Skin epidermis (tissue), 12 donors: Measurements from ENCODE around the gene VARS1.
"Not testable (repeated sequence)": the region's sequence is repeated elsewhere in the genome, so short reads cannot be mapped to it uniquely, and the experiment has no call there.

Source experiments
- H3K27ac ChIP-seq, 21 experiments: fragments of 200-600 bp; sonication (generic) in 11 of 21; one replicate each; pipeline ENCODE4 v1.5.0; 2020; ENCODE audit warnings: mild to moderate bottlenecking in 3 of 21, inconsistent platforms in 2 of 21, moderate library complexity in 2 of 21
- H3K4me3 ChIP-seq, 7 experiments: fragments of 200-600 bp; sonication (generic) in 2 of 7; one replicate each; pipeline ENCODE4 v1.5.0; 2020; ENCODE audit warnings: inconsistent platforms in 2 of 7, mild to moderate bottlenecking in 2 of 7, moderate library complexity in 1 of 7

Gene VARS1

DNA sequence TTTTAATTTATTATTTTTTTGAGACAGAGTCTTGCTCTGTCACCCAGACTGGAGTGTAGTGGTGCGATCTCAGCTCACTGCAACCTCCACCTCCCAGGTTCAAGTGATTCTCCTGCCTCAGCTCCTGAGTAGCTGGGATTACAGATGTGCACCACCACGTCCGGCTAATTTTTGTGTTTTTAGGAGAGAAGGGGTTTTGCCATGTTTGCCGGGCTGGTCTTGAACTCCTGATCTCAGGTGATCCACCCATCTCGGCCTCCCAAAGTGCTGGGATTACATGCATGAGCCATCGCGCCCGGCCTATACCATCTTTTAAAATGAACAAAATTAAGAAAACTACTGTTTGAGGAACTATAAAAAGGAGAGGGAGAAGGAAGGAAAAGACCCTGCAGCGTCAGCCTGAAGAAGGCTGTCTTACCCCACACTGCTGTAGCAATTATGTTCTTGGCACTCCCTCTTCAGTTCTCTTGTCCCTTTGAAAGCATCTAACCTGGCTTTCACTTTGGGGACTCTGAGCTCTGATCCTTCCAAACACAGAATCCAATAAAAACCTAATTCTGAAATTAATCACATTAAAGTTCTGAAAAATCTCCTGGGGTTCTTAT lies 28.1 kb upstream of the VARS1 start:
- H3K27ac ChIP-seq, result peak overlapping the region in 19 of 21 experiments; percentile 9 to 98 (median 93)
- H3K4me3 ChIP-seq, result not testable (repeated sequence)

GRCh38 chr6:31822036-31822821 lies 26.7 kb upstream of the VARS1 start:
- Histone ChIP-seq H3K4me3 (peak overlapping the region; percentile 35 to 56 (median 45)), H3K27ac (peak overlapping the region; percentile 42 to 98 (median 92))

GRCh38 chr6:31821301-31822035 lies 25.9 kb upstream of the VARS1 start:
- Histone ChIP-seq H3K27ac (peak overlapping the region; percentile 39 to 98 (median 92)), H3K4me3 (peak overlapping the region; percentile 35 to 56 (median 45))

DNA sequence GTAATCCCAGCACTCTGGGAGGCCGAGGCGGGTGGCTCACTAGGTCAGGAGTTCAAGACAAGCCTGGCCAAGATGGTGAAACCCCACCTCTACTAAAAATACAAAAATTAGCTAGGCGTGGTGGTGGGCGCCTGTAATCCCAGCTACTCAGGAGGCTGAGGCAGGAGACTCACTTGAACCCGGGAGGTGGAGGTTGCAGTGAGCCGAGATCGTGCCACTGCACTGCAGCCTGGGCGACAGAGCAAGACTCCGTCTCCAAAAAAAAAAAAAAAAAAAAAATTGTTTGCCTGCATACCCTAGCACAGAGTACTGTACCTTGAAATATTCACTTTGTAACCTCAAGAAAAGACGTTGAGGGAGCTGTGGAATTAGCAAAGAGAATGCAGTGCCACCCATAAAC lies 24.8 kb upstream of the VARS1 start:
- not testable (repeated sequence) for H3K4me3 ChIP-seq
- peak overlapping the region in 4 of 21 experiments; percentile 10 to 97 (median 44) for H3K27ac ChIP-seq

DNA sequence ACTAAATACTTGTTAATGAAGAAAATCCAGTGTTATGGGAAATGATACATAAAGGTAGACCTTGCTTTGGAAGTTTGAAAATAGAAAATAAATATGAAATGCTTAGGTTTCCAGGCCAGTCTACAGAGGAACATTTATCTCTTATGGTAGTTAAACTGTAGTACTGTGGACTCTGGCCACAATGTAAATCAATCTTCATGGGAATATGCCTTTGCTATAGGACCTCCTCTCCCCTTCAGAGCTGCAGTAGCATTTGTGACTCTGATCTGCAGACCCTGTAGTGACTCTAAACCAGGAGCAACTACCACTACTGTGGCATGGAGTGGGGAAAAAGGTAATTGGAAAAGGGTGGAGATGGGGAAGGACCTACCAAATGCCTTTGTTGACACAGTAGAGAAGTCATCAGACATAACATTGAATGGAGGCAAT lies 24.3 kb upstream of the VARS1 start:
- peak overlapping the region in 8 of 21 experiments; percentile 1 to 97 (median 34) for H3K27ac ChIP-seq
- no peak overlapping the region for H3K4me3 ChIP-seq

GRCh38 chr6:31817929-31818511 lies 22.5 kb upstream of the VARS1 start:
- H3K27ac ChIP-seq, result peak overlapping the region in 20 of 21 experiments; percentile 11 to 89 (median 70)
- H3K4me3 ChIP-seq, result peak overlapping the region; percentile 21 to 45 (median 38)

- Histone ChIP-seq H3K27ac (peak overlapping the region in 20 of 21 experiments; percentile 11 to 89 (median 70)), H3K4me3 (peak overlapping the region; percentile 21 to 45 (median 38))
These were observed 21.8 kb upstream of the VARS1 start for GRCh38 chr6:31817133-31817928.

DNA sequence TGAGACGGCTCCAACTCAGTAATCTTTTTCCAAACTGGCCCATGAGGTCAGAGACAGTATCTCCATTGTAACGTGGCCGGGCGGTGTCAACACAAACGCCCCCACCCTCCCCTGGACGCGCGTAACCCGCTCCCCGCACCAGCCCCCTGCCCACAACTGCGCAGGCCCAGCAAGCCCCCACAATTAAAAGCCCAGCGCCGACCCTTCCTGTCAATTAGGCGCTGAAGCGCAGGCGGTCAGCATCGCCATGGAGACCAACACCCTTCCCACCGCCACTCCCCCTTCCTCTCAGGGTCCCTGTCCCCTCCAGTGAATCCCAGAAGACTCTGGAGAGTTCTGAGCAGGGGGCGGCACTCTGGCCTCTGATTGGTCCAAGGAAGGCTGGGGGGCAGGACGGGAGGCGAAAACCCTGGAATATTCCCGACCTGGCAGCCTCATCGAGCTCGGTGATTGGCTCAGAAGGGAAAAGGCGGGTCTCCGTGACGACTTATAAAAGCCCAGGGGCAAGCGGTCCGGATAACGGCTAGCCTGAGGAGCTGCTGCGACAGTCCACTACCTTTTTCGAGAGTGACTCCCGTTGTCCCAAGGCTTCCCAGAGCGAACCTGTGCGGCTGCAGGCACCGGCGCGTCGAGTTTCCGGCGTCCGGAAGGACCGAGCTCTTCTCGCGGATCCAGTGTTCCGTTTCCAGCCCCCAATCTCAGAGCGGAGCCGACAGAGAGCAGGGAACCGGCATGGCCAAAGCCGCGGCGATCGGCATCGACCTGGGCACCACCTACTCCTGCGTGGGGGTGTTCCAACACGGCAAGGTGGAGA lies 19.7 kb upstream of the VARS1 start, which contains the start of the genes HSPA1A and HSPA1L:
TSS of gene HSPA1A (plus strand) at position 519 of the 814 bp plus-strand sequence. CDS start at position 733, 214 bp downstream.
TSS of gene HSPA1L (minus strand) at position 259 of the 814 bp plus-strand sequence. CDS start 3,311 bp downstream, outside the sequence.
- peak within 1 kb of the TSS; percentile 48 to 96 (median 94) for H3K27ac ChIP-seq
- peak within 1 kb of the TSS; percentile 43 to 59 (median 52) for H3K4me3 ChIP-seq

DNA sequence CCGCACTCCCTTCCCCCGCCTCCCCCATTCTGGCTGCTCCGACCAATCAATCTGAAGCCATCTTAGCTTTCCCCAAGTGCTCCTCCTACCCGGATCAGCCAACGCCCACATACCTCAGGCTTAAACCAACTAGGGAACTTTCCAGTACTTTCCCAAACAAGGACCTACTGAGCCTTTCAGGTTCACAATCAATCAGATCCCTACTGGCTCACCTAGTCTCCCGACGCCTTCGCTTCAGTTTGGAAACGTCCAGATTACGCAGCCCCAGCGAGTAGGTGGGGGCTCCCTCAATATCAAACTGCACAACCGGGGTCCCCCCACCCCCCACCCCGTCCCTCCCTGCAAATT lies 19.1 kb upstream of the VARS1 start:
- H3K4me3 ChIP-seq, result peak overlapping the region; percentile 43 to 59 (median 52)
- H3K27ac ChIP-seq, result peak overlapping the region; percentile 48 to 96 (median 94)

GRCh38 chr6:31813465-31813849 lies 17.9 kb upstream of the VARS1 start:
- no peak overlapping the region for H3K4me3 ChIP-seq
- H3K27ac ChIP-seq, result peak overlapping the region in 20 of 21 experiments; percentile 62 to 96 (median 94)

DNA sequence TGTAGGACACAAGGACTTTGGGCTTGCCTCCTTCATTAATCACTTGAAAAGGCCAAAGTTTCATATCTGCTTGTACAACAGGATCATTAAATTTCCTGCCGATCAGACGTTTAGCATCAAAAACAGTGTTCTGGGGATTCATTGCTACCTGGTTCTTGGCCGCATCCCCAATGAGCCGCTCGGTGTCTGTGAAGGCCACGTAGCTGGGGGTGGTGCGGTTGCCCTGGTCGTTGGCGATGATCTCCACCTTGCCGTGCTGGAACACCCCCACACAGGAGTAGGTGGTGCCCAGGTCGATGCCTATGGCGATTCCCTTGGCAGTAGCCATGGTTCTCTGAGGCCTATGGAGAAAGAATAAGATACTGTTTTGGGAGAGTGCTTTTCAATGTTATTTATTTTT lies 16.1 kb upstream of the VARS1 start:
- Histone ChIP-seq H3K4me3 (no peak overlapping the region), H3K27ac (no peak overlapping the region)

DNA sequence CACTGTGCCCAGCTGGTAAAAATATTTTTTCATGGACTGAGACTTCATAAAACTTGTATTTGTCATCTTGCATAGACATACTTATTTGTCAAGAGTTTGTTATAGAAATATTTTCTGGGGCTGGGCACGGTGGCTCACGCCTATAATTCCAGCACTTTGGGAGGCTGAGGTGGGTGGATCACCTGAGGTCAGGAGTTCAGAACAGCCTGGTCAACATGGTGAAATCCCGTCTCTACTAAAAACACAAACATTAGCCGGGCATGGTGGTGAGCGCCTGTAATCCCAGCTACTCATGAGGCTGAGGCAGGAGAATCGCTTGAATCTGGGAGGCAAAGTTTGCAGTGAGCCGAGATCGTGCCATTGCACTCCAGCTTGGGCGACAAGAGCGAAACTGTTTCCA lies 13.0 kb upstream of the VARS1 start:
- H3K27ac ChIP-seq, result not testable (repeated sequence)

GRCh38 chr6:31806470-31807272 lies 11.1 kb upstream of the VARS1 start, which contains the start of gene LSM2:
TSS of gene LSM2 (minus strand) at chr6:31806966. CDS start at chr6:31806757, 209 bp downstream.
- H3K27ac ChIP-seq, result peak within 1 kb of the TSS in 20 of 21 experiments; percentile 78 to 93 (median 91)
- H3K4me3 ChIP-seq, result peak within 1 kb of the TSS; percentile 45 to 62 (median 55)

More for the DNA sequence above, 13.0 kb upstream of the VARS1 start:
- H3K4me3 ChIP-seq, result not testable (repeated sequence)

- Histone ChIP-seq H3K4me3 (peak overlapping the region; percentile 45 to 62 (median 55)), H3K27ac (peak overlapping the region in 20 of 21 experiments; percentile 78 to 93 (median 91))
These were observed 10.5 kb upstream of the VARS1 start for GRCh38 chr6:31805939-31806469.

- H3K4me3 ChIP-seq, H3K27ac ChIP-seq: not testable (repeated sequence)
These were observed 5.7 kb upstream of the VARS1 start for GRCh38 chr6:31801031-31801927.

DNA sequence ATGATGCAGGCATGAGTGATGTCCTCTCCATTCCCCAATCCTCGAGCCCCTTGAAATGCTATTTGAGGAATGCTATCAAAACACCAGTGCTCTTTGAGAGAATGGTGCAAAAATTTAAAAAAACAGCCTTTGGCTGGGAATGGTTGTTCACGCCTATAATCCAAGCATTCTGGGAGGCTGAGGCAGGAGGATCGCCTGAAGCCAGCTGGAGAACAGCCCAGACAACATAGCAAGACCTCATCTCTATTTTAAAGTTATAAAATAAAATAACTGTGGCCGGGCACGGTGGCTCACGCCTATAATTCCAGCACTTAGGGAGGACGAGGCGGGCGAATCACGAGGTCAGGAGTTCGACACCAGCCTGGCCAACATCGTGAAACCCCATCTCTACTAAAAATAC lies 4.2 kb upstream of the VARS1 start:
- no peak overlapping the region for H3K4me3 ChIP-seq
- no peak overlapping the region for H3K27ac ChIP-seq
